ENCODE data around the gene DYNC1I2.

DYNC1I2 gene

DNA sequence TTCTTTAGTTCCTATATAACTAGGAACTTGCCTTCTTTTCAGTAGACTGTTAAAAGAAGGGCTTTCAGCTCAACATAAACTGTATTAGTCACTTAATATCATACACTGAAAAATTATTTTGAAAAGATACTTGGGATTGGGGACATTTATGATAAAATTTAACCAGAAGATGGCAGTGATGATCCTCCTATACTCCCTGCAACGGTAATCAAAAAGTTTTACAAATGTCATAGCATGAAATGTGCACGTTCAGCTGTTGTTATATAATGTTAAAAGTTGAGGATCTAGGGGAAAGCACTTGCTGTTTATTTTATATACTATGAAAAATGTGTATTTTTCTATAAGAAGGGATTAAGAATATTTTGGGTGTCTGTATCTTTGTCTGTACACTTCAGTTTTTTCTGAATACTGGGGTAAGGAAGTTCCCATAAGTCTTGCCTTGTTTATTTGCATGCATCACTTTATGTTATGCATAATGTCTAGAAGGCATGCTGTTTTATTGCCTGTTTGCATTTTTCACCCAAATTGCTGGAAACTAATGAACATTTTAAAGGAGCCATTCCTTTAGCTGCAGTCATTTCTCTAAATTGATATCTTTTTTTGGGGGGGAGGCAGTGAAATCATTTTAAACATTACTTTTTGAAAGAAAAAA lies 19.0 kb downstream of the DYNC1I2 start:
- Histone ChIP-seq H3K36me3 (ENCODE audit: control insufficient read depth in 2 of 2, insufficient read depth in 1 of 2, low read length in 2 of 2) (peaks cover 0 to 4% of the 10 kb centered on the region in 2 experiments; a peak in 1 of 3 replicates), H3K9me3 (ENCODE audit: control insufficient read depth, insufficient read depth, low read depth, low read length) (no peaks in the 10 kb centered on the region), H3K27ac (ENCODE audit: extremely low read depth, low read depth, low read length) (no peak overlapping the region), H3K4me1 (ENCODE audit: control insufficient read depth, insufficient read depth, low read length) (peaks cover 5% of the 10 kb centered on the region), H3K4me3 (ENCODE audit: low read depth, low read length) (no peak overlapping the region)
- ChIA-PET POLR2A (interaction anchor here (1.2 kb wide), 1 partner anchor 397 kb away, joined by 5 read pairs; the partner anchor contains the start of gene DLX2), CTCF (interaction anchor here (0.5 to 7.9 kb wide), 25 partner anchors 8 to 932 kb away, joined by 3 to 98 read pairs (median 3); partner anchors contain the start of gene DLX2)
- TF ChIP-seq ZNF600 (tag by site-specific recombination; IDR thresholded peaks at IDR 0.05) (0 out of 2 replicates have a peak, but pooled peaks have one; percentile 15), ZSCAN30 (tag by site-specific recombination; IDR thresholded peaks at IDR 0.05) (peak; percentile 83), ZNF660 (tag by site-specific recombination; IDR thresholded peaks at IDR 0.05) (0 out of 2 replicates have a peak, but pooled peaks have one; percentile 60), ZNF324 (tag by site-specific recombination; IDR thresholded peaks at IDR 0.05) (no peak), ZNF654 (tag by site-specific recombination; IDR thresholded peaks at IDR 0.05; ENCODE audit: low read depth) (peak; percentile 85), ZNF366 (tag by site-specific recombination; conservative IDR thresholded peaks at IDR 0.05) (no peak), KLF8 (tag by site-specific recombination; IDR thresholded peaks at IDR 0.05) (no peak), FEZF1 (tag by site-specific recombination; IDR thresholded peaks at IDR 0.05) (peak; percentile 37; the same call in 1 of the 2 replicates), ZBTB44 (tag by site-specific recombination; IDR thresholded peaks at IDR 0.05) (peak; percentile 96), SP7 (tag by site-specific recombination; IDR thresholded peaks at IDR 0.05) (0 out of 2 replicates have a peak, but pooled peaks have one; percentile 16), ZNF138 (tag by site-specific recombination; IDR thresholded peaks at IDR 0.05; ENCODE audit: borderline replicate concordance) (no peak), KLF16 (tag by site-specific recombination; IDR thresholded peaks at IDR 0.05) (no peak), ZNF221 (tag by site-specific recombination; IDR thresholded peaks at IDR 0.05; ENCODE audit: borderline replicate concordance) (no peak), IKZF3 (tag by site-specific recombination; IDR thresholded peaks at IDR 0.05) (peak; percentile 62; the same call in 1 of the 2 replicates), KLF10 (tag by site-specific recombination; IDR thresholded peaks at IDR 0.05) (peak; percentile 17; the same call in 1 of the 2 replicates), ZNF335 (tag by site-specific recombination; conservative IDR thresholded peaks at IDR 0.05) (0 out of 2 replicates have a peak, but pooled peaks have one; percentile 30), ZEB2 (tag by site-specific recombination; IDR thresholded peaks at IDR 0.05) (0 out of 2 replicates have a peak, but pooled peaks have one; percentile 36)
- TF ChIP-seq, protein P1, sequence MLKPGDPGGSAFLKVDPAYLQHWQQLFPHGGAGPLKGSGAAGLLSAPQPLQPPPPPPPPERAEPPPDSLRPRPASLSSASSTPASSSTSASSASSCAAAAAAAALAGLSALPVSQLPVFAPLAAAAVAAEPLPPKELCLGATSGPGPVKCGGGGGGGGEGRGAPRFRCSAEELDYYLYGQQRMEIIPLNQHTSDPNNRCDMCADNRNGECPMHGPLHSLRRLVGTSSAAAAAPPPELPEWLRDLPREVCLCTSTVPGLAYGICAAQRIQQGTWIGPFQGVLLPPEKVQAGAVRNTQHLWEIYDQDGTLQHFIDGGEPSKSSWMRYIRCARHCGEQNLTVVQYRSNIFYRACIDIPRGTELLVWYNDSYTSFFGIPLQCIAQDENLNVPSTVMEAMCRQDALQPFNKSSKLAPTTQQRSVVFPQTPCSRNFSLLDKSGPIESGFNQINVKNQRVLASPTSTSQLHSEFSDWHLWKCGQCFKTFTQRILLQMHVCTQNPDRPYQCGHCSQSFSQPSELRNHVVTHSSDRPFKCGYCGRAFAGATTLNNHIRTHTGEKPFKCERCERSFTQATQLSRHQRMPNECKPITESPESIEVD (tag by site-specific recombination; IDR thresholded peaks at IDR 0.05): peak; percentile 86

DNA sequence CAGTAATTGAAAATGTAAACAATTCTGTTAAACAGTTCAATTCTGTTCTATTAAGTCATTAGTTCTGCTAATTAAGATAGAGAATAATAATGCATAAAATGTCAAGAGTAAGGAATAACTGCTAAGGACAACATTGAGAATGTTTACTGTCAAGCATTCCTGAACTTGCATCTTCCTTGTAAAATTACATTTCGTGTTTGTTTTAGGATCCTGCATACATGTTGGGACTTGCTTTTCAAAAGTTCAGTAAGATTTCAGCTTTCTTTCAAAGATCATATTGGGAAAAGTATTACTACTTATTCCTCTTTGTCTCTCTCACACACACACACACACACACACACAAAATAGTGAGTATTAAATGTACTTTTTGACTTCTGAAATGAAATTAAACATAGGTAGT lies 20.5 kb downstream of the DYNC1I2 start:
- Histone ChIP-seq H3K9me3 (ENCODE audit: control insufficient read depth, insufficient read depth, low read depth, low read length) (no peaks in the 10 kb centered on the region), H3K4me3 (ENCODE audit: low read depth, low read length) (no peak overlapping the region), H3K36me3 (ENCODE audit: control insufficient read depth in 2 of 2, insufficient read depth in 1 of 2, low read length in 2 of 2) (peaks cover 0 to 2% of the 10 kb centered on the region in 2 experiments; a peak in 1 of 3 replicates), H3K27ac (ENCODE audit: extremely low read depth, low read depth, low read length) (no peak overlapping the region), H3K4me1 (ENCODE audit: control insufficient read depth, insufficient read depth, low read length) (peaks cover 11% of the 10 kb centered on the region; the same call in 1 of the 2 replicates)
- CTCF ChIA-PET: interaction anchor here (0.6 to 7.9 kb wide), 13 partner anchors 16 to 463 kb away, joined by 3 to 98 read pairs (median 4); partner anchors contain the start of gene DLX2
- POLR2A ChIA-PET: interaction anchor here (0.6 to 1.4 kb wide), 2 partner anchors 395 to 935 kb away, joined by 6 to 8 read pairs; partner anchors contain the start of gene DLX2
- TF ChIP-seq SP3 (tag by site-specific recombination; IDR thresholded peaks at IDR 0.05) (no peak), TCF7L2 (IDR thresholded peaks at IDR 0.05; ENCODE audit: borderline replicate concordance, low read depth, low read length) (no peak), IKZF3 (tag by site-specific recombination; IDR thresholded peaks at IDR 0.05) (peak; percentile 72), INSM2 (tag by site-specific recombination; IDR thresholded peaks at IDR 0.05) (peak; percentile 71), SP7 (tag by site-specific recombination; IDR thresholded peaks at IDR 0.05) (0 out of 2 replicates have a peak, but pooled peaks have one; percentile 24), ZNF776 (tag by site-specific recombination; IDR thresholded peaks at IDR 0.05; ENCODE audit: borderline replicate concordance) (no peak), TRIM28 (IDR thresholded peaks at IDR 0.05; ENCODE audit: borderline replicate concordance, low read length) (no peak), ZNF221 (tag by site-specific recombination; IDR thresholded peaks at IDR 0.05; ENCODE audit: borderline replicate concordance) (no peak)
- TF ChIP-seq, protein P1 (tag by site-specific recombination; IDR thresholded peaks at IDR 0.05): peak; percentile 83
- TF ChIP-seq, protein P2, sequence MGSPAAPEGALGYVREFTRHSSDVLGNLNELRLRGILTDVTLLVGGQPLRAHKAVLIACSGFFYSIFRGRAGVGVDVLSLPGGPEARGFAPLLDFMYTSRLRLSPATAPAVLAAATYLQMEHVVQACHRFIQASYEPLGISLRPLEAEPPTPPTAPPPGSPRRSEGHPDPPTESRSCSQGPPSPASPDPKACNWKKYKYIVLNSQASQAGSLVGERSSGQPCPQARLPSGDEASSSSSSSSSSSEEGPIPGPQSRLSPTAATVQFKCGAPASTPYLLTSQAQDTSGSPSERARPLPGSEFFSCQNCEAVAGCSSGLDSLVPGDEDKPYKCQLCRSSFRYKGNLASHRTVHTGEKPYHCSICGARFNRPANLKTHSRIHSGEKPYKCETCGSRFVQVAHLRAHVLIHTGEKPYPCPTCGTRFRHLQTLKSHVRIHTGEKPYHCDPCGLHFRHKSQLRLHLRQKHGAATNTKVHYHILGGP (tag by site-specific recombination; IDR thresholded peaks at IDR 0.05): no peak

Data from HEK293 (cell line).